Testis (tissue), 2 donors: Measurements from ENCODE around the gene TMEM183A.

Source experiments
- CTCF ChIP-seq, 3 experiments: fragments of 450-650 bp in 2 of 3; fragments of 200-600 bp in 1 of 3; sonication (generic) in 1 of 3; IDR thresholded peaks; one replicate each; pipeline ENCODE4 v1.5.1; 2016 to 2019; ENCODE audit warnings: antibody characterized with exemption in 3 of 3, mild to moderate bottlenecking in 2 of 3, moderate library complexity in 1 of 3
- POLR2A ChIP-seq: fragments of 450-650 bp; IDR thresholded peaks from one replicate; pipeline ENCODE4 v1.6.1; 2017; ENCODE audit warnings: antibody characterized with exemption, mild to moderate bottlenecking, moderate library complexity

GRCh38 chr1:203060115-203060514 is 52.9 kb downstream of the TMEM183A start:
- TF ChIP-seq CTCF (IDR thresholded peaks at IDR 0.05) (no peak), POLR2A (no peak)
